DND-41 (cell line): ENCODE results near the gene MDH1B.

ENCODE experiments used
- ATAC-seq: fragments of 200-7000 bp; cut with Tn5 transposase; 3 replicates; pipeline ENCODE4 v1.9.1; 2021; ENCODE audit warnings: low read depth; ENCODE audit not compliant: insufficient read depth
- DNase-seq: peaks from one replicate; pipeline ENCODE4 v3.0.0-alpha.2; 2020
- H2AFZ ChIP-seq: 2 replicates; pipeline ENCODE4 v1.6.0; 2012; ENCODE audit warnings: low read depth, low read length
- H3K27ac ChIP-seq: 2 replicates; pipeline ENCODE4 v1.5.1; 2012; ENCODE audit warnings: low read length, inconsistent platforms
- H3K27me3 ChIP-seq: fragments of 200-600 bp; sonication (generic); 2 replicates; pipeline ENCODE4 v1.6.0; 2012; ENCODE audit warnings: low read length, mild to moderate bottlenecking, inconsistent platforms; ENCODE audit not compliant: insufficient read depth, poor library complexity
- H3K36me3 ChIP-seq: 2 replicates; pipeline ENCODE4 v1.5.1; 2012; ENCODE audit warnings: low read length, inconsistent platforms; ENCODE audit not compliant: insufficient read depth
- H3K4me1 ChIP-seq: 2 replicates; pipeline ENCODE4 v1.5.1; 2012; ENCODE audit warnings: mild to moderate bottlenecking, low read length; ENCODE audit not compliant: insufficient read depth
- H3K4me2 ChIP-seq: 2 replicates; pipeline ENCODE4 v1.6.0; 2012; ENCODE audit warnings: mild to moderate bottlenecking, moderate library complexity, low read length, inconsistent platforms; ENCODE audit not compliant: insufficient read depth
- H3K4me3 ChIP-seq, 2 experiments: fragments of 200-600 bp in 1 of 2; shearing (Covaris generic) in 1 of 2; 2 replicates each; pipeline ENCODE4 v1.5.1; 2012 to 2016; ENCODE audit warnings: inconsistent platforms in 2 of 2, low read length in 2 of 2, mild to moderate bottlenecking in 2 of 2, low read depth in 1 of 2, moderate library complexity in 1 of 2
- H3K79me2 ChIP-seq: 2 replicates; pipeline ENCODE4 v1.6.0; 2012; ENCODE audit warnings: low read length, inconsistent platforms; ENCODE audit not compliant: insufficient read depth
- H3K9ac ChIP-seq: 2 replicates; pipeline ENCODE4 v1.6.0; 2012; ENCODE audit warnings: low read depth, mild to moderate bottlenecking, inconsistent platforms, low read length, moderate library complexity
- H3K9me3 ChIP-seq: 2 replicates; pipeline ENCODE4 v1.5.1; 2012; ENCODE audit warnings: low read length, moderate library complexity, mild to moderate bottlenecking, inconsistent platforms; ENCODE audit not compliant: insufficient read depth, severe bottlenecking
- H4K20me1 ChIP-seq: 2 replicates; pipeline ENCODE4 v1.6.0; 2012; ENCODE audit warnings: low read length; ENCODE audit not compliant: insufficient read depth
- CTCF ChIP-seq: IDR thresholded peaks from 2 replicates; pipeline ENCODE4 v1.5.1; 2012; ENCODE audit warnings: borderline replicate concordance, low read length, moderate library complexity, mild to moderate bottlenecking; ENCODE audit not compliant: poor library complexity, severe bottlenecking; ENCODE audit errors: extremely low read depth
- EZH2 ChIP-seq: IDR thresholded peaks from 3 replicates; pipeline ENCODE4 v1.6.1; 2012; ENCODE audit warnings: borderline replicate concordance, low read depth, mild to moderate bottlenecking, moderate library complexity, low read length, inconsistent platforms; ENCODE audit not compliant: severe bottlenecking

The MDH1B gene

GRCh38 chr2:206693399-206694137 is 71.6 kb downstream of the MDH1B start:
- no peaks in the 10 kb centered on the region for H3K36me3 ChIP-seq
- H3K27ac ChIP-seq: no peak overlapping the region
- H3K4me2 ChIP-seq: no peak overlapping the region
- H3K4me1 ChIP-seq: no peaks in the 10 kb centered on the region; the same call in 1 of the 2 replicates
- DNase-seq (peak; percentile 30), ATAC-seq (peak; percentile 73)
- no peak overlapping the region for H2AFZ ChIP-seq
- no peaks in the 10 kb centered on the region for H3K9me3 ChIP-seq
- H3K79me2 ChIP-seq: no peaks in the 10 kb centered on the region
- no peak overlapping the region for H3K9ac ChIP-seq
- TF ChIP-seq CTCF (peak; percentile 77), EZH2 (no peak)
- no peaks in the 10 kb centered on the region for H4K20me1 ChIP-seq
- H3K4me3 ChIP-seq: no peak overlapping the region
- peaks cover 3% of the 10 kb centered on the region for H3K27me3 ChIP-seq

DNA sequence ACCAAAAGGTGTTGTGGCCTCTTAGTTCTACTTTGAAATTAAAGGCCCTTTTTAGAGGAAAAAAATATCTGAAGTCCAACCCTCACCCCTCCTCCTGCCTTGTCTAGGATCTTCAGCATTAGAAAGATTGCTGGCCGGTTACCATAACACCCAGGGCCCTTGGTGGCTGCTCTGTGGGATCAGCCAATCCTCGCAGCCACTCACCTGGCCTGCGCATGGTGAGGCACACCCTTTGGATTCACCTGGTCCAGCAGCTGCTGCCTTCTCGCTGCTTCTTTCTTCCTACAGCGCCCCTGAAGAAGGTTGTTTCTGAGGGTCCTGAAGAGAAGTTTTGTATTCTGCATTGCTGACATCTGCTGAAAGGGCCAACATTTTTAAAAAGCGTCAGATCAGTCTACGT is 72.2 kb downstream of the MDH1B start:
- H3K27me3 ChIP-seq: peaks cover 3% of the 10 kb centered on the region
- H3K79me2 ChIP-seq: no peaks in the 10 kb centered on the region
- H3K4me2 ChIP-seq: no peak overlapping the region
- no peak for DNase-seq
- no peak overlapping the region for H3K4me3 ChIP-seq
- no peaks in the 10 kb centered on the region for H3K36me3 ChIP-seq
- H3K4me1 ChIP-seq: no peaks in the 10 kb centered on the region; the same call in 1 of the 2 replicates
- H3K9ac ChIP-seq: no peak overlapping the region
- no peak for ATAC-seq
- no peaks in the 10 kb centered on the region for H3K9me3 ChIP-seq
- TF ChIP-seq EZH2 (no peak), CTCF (no peak)
- no peak overlapping the region for H2AFZ ChIP-seq
- no peaks in the 10 kb centered on the region for H4K20me1 ChIP-seq
- no peak overlapping the region for H3K27ac ChIP-seq

- Histone ChIP-seq H4K20me1 (no peaks in the 10 kb centered on the region), H3K27me3 (peaks cover 6% of the 10 kb centered on the region), H2AFZ (no peak overlapping the region), H3K36me3 (no peaks in the 10 kb centered on the region), H3K4me3 (no peak overlapping the region), H3K4me1 (no peaks in the 10 kb centered on the region; the same call in 1 of the 2 replicates), H3K27ac (no peak overlapping the region), H3K79me2 (no peaks in the 10 kb centered on the region), H3K4me2 (no peak overlapping the region), H3K9me3 (no peaks in the 10 kb centered on the region), H3K9ac (no peak overlapping the region)
- no peak for DNase-seq
- TF ChIP-seq CTCF: no peak
- no peak for TF ChIP-seq EZH2
- no peak for ATAC-seq
Observed at GRCh38 chr2:206688990-206689389, 76.1 kb downstream of the MDH1B start.
